Measurements from ENCODE around the gene RNLS.

The RNLS gene

DNA sequence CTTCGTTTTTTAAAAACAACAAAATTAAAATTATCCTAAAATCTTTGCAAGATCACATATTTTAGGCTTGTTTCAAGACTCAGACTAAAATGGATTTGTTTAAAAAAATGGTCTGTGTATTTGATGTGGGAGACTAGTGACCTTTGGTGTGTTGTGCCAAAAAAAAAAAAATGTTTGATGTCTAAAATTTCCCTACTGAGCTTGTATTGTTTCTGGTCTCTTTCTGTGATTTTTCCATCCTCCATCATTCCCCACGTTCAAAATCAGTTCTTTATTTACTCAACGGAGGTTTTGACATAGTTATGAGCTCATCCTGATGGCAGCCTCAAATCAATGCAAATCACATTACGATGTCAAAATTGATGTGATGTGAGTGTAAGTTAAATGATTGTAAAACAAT lies 326.2 kb downstream of the RNLS start:
- no peak overlapping the region for H2AFZ ChIP-seq (ENCODE audit: low read length)
- H3K9me3 ChIP-seq (ENCODE audit: low read length), result no peaks in the 10 kb centered on the region
- no peak overlapping the region for H3K4me2 ChIP-seq (ENCODE audit: low read length)
- no peaks in the 10 kb centered on the region for H3K27me3 ChIP-seq (ENCODE audit: insufficient read depth, low read length)
- peaks cover 44% of the 10 kb centered on the region for H3K36me3 ChIP-seq (ENCODE audit: insufficient read depth, low read length)
- H3K4me3 ChIP-seq (ENCODE audit: low read depth, low read length, poor library complexity, severe bottlenecking), result no peak overlapping the region
- no peak overlapping the region for H3K27ac ChIP-seq (ENCODE audit: low read depth, low read length, poor library complexity, severe bottlenecking)
- no peak overlapping the region for H3K9ac ChIP-seq (ENCODE audit: low read length)
- H3K4me1 ChIP-seq (ENCODE audit: insufficient read depth, low read length, severe bottlenecking), result peaks cover 10% of the 10 kb centered on the region
- no peaks in the 10 kb centered on the region for H4K20me1 ChIP-seq (ENCODE audit: insufficient read depth, low read length)
- H3K79me2 ChIP-seq (ENCODE audit: insufficient read depth, low read length), result no peaks in the 10 kb centered on the region
- H3K9me2 ChIP-seq (ENCODE audit: low read depth, low read length), result no peaks in the 10 kb centered on the region
- H3F3A ChIP-seq (ENCODE audit: insufficient read depth, low read length), result no peaks in the 10 kb centered on the region
- TF ChIP-seq EZH2 (IDR thresholded peaks at IDR 0.05; ENCODE audit: borderline replicate concordance, low read length), result no peak
- TF ChIP-seq, protein P1, sequence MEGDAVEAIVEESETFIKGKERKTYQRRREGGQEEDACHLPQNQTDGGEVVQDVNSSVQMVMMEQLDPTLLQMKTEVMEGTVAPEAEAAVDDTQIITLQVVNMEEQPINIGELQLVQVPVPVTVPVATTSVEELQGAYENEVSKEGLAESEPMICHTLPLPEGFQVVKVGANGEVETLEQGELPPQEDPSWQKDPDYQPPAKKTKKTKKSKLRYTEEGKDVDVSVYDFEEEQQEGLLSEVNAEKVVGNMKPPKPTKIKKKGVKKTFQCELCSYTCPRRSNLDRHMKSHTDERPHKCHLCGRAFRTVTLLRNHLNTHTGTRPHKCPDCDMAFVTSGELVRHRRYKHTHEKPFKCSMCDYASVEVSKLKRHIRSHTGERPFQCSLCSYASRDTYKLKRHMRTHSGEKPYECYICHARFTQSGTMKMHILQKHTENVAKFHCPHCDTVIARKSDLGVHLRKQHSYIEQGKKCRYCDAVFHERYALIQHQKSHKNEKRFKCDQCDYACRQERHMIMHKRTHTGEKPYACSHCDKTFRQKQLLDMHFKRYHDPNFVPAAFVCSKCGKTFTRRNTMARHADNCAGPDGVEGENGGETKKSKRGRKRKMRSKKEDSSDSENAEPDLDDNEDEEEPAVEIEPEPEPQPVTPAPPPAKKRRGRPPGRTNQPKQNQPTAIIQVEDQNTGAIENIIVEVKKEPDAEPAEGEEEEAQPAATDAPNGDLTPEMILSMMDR (IDR thresholded peaks at IDR 0.05; ENCODE audit: low read length), result no peak

DNA sequence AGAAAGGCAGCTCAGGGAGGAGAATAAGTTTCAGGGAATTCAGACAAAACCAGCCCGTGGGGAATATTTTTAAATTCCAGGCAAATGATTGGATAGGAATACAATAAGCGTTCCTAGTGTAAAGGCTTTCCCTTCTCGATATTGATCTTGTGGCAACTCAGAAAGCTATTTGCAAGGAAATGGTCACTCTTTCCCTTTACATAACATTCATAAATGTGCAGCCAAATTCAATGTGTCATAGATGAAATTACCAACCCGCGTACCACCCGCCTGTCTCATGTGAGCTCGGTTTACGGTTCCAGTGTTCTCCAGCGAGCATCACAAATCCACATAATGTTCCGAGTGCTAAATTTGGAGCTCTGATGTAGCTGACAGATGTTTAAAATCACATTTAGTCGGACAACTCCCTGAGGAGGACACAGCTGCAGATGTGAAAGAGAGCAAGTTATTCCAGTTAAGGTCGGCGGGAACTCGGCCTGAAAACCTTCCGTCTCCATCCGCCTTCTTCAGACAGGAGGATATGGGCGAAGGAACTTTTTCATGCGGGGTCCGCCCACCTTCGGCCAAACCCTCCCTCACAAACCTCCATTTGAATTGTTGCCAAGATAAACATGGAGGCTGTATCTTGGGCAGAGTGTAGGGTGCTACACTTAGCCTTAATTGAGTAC lies 327.0 kb downstream of the RNLS start:
- H3K9me3 ChIP-seq (ENCODE audit: low read length), result no peaks in the 10 kb centered on the region
- H3K27me3 ChIP-seq (ENCODE audit: insufficient read depth, low read length), result no peaks in the 10 kb centered on the region
- H3K36me3 ChIP-seq (ENCODE audit: insufficient read depth, low read length), result peaks cover 41% of the 10 kb centered on the region
- TF ChIP-seq, protein P1 (IDR thresholded peaks at IDR 0.05; ENCODE audit: low read length), result no peak
- TF ChIP-seq EZH2 (IDR thresholded peaks at IDR 0.05; ENCODE audit: borderline replicate concordance, low read length), result no peak
- no peaks in the 10 kb centered on the region for H3K9me2 ChIP-seq (ENCODE audit: low read depth, low read length)
- peaks cover 10% of the 10 kb centered on the region for H3K4me1 ChIP-seq (ENCODE audit: insufficient read depth, low read length, severe bottlenecking)
- no peak overlapping the region for H3K4me2 ChIP-seq (ENCODE audit: low read length)
- H3F3A ChIP-seq (ENCODE audit: insufficient read depth, low read length), result no peaks in the 10 kb centered on the region
- H3K27ac ChIP-seq (ENCODE audit: low read depth, low read length, poor library complexity, severe bottlenecking), result no peak overlapping the region
- no peaks in the 10 kb centered on the region for H3K79me2 ChIP-seq (ENCODE audit: insufficient read depth, low read length)
- no peaks in the 10 kb centered on the region for H4K20me1 ChIP-seq (ENCODE audit: insufficient read depth, low read length)
- no peak overlapping the region for H3K9ac ChIP-seq (ENCODE audit: low read length)
- no peak overlapping the region for H3K4me3 ChIP-seq (ENCODE audit: low read depth, low read length, poor library complexity, severe bottlenecking)
- H2AFZ ChIP-seq (ENCODE audit: low read length), result no peak overlapping the region

DNA sequence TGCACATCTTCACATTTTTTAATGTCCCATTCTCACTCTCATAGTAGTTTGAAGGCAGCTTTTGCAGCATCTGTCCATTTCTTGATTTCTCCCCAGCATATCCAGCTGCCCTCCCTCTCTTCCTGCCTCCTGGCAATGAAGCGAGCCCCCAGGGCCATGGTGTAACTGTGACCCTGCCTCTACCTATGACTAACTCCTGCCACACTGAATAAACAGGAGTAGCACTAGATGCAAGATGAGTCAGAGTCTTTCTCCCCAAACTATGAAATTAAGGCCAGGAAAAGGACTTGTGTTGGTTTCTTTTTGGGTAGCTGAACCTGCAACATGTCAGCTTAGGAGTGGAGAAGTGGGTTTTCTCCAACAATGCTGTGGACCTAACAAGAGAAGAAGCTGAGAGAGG lies 329.0 kb downstream of the RNLS start:
- Histone ChIP-seq H3K9ac (ENCODE audit: low read length) (no peak overlapping the region), H3K36me3 (ENCODE audit: insufficient read depth, low read length) (peaks cover 30% of the 10 kb centered on the region), H3K79me2 (ENCODE audit: insufficient read depth, low read length) (no peaks in the 10 kb centered on the region), H3K4me1 (ENCODE audit: insufficient read depth, low read length, severe bottlenecking) (no peaks in the 10 kb centered on the region), H3K27ac (ENCODE audit: low read depth, low read length, poor library complexity, severe bottlenecking) (no peak overlapping the region), H3K9me2 (ENCODE audit: low read depth, low read length) (no peaks in the 10 kb centered on the region), H3F3A (ENCODE audit: insufficient read depth, low read length) (no peaks in the 10 kb centered on the region), H3K4me3 (ENCODE audit: low read depth, low read length, poor library complexity, severe bottlenecking) (no peak overlapping the region), H3K9me3 (ENCODE audit: low read length) (no peaks in the 10 kb centered on the region), H3K4me2 (ENCODE audit: low read length) (no peak overlapping the region), H2AFZ (ENCODE audit: low read length) (no peak overlapping the region), H3K27me3 (ENCODE audit: insufficient read depth, low read length) (no peaks in the 10 kb centered on the region), H4K20me1 (ENCODE audit: insufficient read depth, low read length) (no peaks in the 10 kb centered on the region)
- TF ChIP-seq, protein P1 (IDR thresholded peaks at IDR 0.05; ENCODE audit: low read length), result no peak
- TF ChIP-seq EZH2 (IDR thresholded peaks at IDR 0.05; ENCODE audit: borderline replicate concordance, low read length), result no peak

Data from OCI-LY1 (cell line).